HG03159 (cell line): Measurements from ENCODE around the gene TMBIM4.
"Not testable (repeated sequence)": the region's sequence is repeated elsewhere in the genome, so short reads cannot be mapped to it uniquely, and the experiment has no call there.

ENCODE experiments used
- ATAC-seq: cut with Tn5 transposase; IDR thresholded peaks from one replicate; pipeline ENCODE4 v1.9.1; 2021; ENCODE audit warnings: mild to moderate bottlenecking, moderate library complexity; ENCODE audit not compliant: unreplicated experiment

Gene TMBIM4

DNA sequence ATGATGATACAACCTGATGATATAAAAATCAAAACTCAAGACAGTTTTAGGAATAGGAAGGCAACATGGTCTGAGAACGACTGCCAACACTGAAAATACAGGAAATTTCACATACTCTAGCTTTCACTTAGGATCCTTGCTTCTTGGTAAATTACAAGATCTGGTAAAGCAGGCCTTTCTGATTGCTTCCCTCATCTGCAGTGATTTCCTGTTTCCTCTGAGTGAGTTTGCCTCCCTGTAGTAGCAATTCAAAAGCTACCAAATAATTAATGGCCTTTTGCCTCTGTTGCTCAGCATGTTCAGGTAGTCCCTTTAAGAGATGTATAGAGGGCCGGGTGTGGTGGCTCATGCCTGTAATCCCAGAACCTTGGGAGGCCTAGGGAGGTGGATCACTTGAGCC lies 17.2 kb upstream of the TMBIM4 start:
- ATAC-seq: no peak

DNA sequence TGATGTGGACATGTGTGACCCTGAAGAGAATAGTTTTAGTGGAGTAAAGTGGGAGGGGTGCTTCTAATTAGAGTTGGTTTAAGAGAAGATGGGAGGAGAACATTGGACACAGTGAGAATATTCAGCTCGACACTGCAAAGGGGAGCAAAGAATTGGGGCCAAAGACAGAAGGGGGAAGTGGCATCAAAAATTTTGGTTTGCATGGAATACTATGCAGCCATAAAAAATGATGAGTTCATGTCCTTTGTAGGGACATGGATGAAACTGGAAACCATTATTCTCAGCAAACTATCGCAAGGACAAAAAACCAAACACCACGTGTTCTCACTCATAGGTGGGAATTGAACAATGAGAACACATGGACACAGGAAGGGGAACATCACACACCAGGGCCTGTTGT lies 15.0 kb upstream of the TMBIM4 start:
- not testable (repeated sequence) for ATAC-seq

DNA sequence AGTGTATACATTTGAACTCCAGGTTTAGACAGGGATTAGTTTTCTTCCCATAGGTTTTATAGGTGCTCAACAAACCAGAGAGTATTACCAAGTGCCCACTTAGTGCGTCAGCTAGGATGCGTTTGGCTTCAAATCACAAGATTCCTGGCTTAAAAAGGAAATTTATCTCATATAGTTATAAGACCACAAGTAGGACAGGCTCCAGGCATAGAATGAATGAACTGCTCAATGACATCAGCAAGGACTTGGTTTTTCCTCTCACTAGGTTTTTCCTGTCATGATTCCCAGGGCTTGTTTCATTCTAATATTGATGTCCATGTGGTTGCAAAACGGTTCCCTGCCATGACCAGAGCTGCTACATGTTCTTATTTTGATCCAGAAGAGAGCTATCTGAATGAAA lies 13.2 kb upstream of the TMBIM4 start:
- ATAC-seq: no peak

DNA sequence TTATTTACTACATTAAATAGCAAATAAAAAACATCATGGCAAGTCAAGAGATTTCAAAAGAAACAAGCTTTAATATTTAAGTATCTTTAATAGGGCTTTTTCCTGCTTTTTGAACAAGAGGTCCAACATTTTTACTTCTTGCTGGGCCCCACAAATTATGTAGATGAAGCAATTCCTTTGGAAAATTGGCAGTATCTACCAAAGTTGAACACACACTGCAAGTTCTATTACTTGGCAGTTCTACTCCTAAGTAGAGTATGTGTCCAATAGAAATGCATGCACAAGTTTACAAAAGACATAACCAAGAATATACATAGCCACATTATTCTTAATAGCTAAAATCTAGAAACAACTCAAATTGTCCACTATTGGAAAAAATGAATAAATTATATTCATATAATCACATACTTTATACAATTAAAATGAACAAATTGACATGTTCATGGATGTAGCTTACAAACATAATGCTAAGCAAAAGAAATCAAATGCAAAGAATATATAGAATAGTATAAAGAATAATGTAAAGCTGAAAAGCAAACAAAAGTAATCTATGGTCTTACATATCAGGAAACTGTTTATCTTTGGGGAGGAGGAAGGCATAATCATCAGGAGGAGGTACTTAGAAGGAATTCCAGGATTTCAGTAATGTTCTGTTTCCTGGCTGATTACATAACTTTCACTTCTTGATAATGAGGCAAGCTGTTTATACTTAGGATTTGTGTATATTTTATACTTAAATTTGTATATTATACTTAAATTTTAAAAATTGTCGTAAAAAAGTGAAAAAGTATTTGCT lies 6.5 kb upstream of the TMBIM4 start:
- ATAC-seq: no peak

DNA sequence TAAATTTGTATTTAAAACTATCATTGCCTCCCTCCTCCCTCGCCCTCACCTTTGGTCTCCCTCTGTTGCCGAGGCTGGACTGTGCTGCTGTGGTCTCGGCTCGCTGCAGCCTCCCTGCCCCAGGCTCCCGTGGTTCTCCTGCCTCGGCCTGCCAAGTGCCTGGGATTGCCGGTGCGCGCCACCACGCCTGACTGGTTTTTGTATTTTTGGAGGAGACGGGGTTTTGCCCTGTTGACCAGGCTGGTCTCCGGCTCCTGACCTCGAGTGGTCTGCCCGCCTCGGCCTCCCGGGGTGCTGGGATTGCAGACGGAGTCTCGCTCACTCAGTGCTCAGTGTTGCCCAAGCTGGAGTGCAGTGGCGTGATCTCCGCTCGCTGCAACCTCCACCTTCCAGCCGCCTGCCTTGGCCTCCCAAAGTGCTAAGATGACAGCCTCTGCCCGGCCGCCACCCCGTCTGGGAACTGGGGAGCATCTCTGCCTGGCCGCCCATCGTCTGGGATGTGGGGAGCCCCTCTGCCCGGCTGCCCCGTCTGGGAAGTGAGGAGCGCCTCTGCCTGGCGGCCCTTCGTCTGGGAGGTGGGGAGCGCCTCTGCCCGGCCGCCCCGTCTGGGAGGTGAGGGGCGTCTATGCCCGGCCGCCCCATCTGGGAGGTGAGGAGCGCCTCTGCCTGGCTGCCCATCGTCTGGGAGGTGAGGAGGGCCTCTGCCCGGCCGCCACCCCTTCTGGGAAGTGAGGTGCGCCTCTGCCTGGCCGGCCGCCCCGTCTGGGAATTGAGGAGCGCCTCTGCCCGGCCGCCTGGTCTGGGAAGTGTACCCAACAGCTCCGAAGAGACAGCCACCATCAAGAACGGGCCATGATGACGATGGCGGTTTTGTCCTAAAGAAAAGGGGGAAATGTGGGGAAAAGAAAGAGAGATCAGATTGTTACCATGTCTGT lies 4.9 kb upstream of the TMBIM4 start:
- not testable (repeated sequence) for ATAC-seq

DNA sequence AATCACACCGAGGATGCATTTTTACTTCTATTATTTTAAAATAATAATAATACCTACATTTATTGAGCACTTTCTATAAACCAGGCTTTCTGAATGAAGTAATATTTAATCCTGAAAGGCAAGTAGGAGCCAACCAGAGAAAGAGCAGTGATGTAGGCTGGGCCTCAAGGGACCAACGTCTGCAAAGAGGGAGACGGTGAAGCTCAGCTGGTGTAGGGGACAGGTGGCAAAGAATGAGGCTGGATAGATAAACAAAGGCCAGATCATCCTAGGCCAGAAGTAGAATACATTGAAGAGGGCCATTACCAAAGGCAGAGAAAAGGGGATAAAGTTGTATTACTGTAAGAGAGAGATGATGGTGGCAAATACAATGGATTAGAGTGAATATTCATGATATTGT lies 810 bp upstream of the TMBIM4 start:
- no peak for ATAC-seq

DNA sequence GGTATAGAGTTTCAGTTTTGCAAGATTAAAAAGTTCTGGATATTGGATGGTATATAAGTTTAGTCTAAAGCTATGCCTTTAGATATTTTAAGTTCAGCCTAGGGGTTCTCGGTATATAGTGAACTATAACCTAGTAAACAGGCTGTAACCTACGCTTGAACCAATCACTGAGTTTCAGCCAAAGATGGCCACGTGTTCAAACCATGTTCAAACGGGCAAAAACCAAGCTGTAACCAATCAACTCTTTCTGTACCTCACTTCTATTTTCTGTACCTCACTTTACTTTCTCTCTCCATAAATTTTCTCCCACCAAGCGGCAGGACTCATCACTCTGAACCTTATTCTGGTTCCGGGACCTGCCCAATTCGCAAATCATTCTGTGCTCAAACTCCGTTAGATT lies 1.4 kb downstream of the TMBIM4 start:
- ATAC-seq: no peak

DNA sequence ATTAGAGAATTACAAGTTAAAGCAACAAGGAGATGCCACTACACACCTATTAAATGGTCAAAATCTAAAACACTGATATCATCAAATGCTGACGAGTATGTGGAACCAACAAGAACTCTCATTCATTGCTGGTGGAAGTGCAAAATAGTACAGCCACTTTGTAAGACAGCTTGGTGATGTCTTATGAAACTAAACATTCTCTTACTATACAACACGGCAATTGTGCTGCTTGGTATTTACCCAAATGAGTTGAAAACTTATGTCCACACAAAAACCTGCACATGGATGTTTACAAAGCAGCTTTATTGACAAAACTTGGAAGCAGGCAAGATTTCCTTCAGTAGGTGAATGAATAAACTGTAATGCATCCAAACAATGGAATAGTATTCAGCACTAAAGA lies 3.2 kb downstream of the TMBIM4 start:
- ATAC-seq: no peak

DNA sequence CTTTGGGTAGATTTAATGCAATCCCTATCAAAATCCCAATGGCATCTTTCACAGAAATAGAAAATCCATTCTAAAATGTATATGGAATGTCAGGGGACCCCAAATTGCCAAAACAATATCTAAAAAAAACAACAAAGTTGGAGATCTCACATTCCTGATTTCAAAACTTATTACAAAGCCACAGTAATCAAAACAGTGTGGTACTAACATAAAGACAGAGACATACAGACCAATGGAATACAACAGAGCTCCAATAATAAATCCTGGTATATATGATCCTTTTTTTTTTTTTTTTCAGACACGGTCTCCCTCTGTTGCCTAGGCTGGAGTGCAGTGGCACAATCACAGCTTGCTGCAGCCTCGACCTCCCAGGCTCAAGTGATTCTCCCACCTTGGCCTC lies 4.7 kb downstream of the TMBIM4 start:
- no peak for ATAC-seq

DNA sequence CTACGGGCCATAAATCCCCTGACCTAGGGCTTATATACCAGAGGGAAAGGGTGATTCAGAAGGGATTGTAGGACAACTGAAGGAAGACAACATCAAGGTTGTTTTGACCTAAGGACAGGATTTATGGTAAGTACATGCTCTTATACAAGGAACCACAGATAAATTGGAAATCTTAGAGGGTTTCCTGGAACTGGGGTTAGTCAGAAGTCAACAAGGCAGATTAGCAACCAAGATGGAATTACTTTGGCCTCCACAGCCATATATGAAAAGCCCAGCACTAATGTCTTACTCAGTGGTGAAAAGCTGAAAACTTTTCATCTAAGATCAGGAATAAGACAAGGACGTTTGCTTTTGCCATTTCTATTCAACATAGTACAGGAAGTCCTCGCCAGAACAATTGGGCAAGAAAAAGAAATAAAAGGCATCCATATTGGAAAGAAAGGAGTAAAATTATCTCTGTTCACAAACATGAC lies 5.4 kb downstream of the TMBIM4 start:
- ATAC-seq: no peak

DNA sequence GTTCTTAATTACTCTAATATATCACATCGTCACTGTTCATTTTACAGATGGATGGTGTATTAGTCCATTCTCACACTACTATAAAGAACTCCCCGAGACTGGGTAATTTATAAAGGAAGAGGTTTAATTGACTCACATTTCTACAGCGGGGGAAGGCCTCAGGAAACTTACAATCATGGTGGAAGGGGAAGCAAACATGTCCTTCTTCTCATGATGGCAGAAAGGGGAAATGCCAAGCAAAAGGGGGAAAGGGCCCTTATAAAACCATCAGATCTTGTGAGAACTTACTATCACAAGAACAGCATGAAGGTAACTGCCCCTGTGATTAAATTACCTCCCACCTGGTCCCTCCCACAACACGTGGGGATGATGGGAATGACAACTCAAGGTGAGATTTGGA lies 6.5 kb downstream of the TMBIM4 start:
- ATAC-seq: no peak

DNA sequence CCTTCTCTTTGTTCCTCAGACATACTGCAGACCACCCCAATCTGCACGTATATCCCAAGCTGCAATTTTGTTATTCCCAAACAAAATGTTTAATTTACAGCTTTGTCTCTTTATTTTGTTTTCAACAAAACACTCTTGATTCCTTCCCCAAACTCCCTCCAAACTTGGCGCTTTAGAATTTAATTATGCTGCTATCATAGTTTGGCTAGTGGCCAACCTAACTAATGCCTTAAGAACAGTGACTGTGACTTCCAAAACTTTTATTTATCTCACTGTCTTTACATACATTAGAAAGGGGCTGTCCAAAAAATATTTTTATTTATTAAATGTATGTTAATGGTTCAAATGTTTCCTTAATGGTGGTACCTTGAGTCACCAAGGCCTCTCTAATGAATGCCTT lies 7.1 kb downstream of the TMBIM4 start:
- ATAC-seq: no peak

DNA sequence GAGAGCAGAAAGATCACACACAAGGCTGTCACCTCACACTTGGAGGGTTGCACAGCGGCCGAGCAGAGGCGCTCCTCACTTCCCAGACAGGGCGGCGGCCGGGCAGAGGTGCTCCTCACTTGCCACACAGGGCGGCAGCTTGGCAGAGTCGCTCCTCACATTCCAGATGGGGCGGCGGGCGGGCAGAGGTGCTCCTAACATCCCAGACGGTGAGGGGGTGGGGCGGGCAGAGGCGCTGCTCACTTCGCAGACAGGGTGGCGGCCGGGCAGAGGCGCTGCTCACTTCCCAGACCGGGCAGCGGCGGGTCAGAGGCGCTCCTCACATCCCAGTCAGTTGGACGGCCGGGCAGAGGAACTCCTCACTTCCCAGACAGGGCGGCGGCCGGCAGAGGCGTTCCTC lies 9.1 kb downstream of the TMBIM4 start:
- ATAC-seq: no peak

DNA sequence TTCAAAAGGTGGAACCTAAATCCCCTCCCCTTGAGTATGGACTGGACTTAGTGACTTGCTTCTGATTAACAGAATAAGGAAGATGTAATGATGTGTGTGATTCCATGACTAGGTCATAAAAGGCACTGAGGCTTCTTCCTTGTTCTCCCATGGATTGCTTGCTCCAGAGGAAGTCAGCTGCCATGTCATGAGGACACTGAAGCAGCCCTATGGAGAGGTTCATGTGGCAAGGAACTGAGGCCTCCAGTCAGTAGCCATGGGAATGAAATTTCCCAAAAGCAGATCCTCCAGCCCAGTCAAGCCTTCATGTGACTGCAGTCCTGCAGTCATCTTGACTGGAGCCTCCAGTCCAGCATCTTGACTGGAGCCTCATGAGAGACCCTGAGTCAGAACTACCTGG lies 10.7 kb downstream of the TMBIM4 start:
- ATAC-seq: no peak

DNA sequence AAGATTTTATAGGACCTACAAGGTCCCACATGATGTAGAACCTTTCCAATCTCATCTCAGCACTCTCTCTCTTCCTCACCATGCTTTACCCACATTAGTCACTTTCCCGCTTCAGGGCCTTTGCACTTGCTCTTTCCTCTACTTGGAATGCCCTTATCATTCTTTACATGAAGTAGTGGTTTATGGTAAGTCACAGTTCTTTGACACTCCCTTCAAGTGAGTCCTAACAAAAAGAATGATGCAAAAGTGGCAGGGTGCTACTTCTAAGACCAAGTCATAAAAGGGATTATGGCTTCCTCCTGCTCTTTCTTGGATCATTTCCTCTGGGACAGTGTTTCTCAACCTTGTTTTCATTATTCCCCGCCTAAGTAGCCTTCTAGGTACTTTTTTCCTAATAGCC lies 13.1 kb downstream of the TMBIM4 start:
- ATAC-seq: no peak

DNA sequence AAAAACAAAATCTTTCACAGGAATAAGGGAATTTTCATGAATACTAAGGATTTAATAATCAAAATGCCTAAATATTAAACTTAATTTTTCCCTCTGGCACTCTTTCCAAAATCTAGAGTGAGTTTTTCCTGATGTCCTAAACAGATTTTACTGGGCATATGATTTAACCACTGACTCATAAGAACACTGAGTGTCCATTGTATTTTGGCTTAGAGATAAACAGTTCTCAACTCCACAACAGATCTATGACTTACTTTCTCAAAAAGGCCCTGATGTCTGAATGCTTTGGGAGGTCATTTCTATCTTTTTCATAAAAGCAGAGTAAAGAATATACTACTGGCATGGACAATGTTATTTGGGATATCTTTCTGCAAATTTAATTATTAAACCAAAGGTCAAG lies 15.0 kb downstream of the TMBIM4 start:
- no peak for ATAC-seq

DNA sequence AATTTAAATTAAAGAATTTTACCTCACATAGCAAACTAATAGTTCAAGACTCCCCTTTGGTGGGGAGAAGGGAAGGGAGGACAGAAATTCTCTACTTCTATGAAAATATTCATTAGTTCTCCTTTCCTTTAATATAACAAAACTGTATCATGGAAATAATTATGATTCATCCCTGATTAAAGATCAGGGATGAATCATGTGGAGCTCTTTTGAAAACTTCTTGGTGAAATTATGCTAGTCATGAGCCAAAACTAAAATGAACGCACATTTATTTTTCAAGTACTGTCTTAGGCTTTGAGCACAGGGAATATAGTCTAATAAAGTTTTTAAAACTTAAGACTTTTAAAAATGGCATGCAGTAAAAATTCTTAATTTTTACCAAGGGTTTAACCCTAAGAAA lies 17.1 kb downstream of the TMBIM4 start:
- no peak for ATAC-seq

DNA sequence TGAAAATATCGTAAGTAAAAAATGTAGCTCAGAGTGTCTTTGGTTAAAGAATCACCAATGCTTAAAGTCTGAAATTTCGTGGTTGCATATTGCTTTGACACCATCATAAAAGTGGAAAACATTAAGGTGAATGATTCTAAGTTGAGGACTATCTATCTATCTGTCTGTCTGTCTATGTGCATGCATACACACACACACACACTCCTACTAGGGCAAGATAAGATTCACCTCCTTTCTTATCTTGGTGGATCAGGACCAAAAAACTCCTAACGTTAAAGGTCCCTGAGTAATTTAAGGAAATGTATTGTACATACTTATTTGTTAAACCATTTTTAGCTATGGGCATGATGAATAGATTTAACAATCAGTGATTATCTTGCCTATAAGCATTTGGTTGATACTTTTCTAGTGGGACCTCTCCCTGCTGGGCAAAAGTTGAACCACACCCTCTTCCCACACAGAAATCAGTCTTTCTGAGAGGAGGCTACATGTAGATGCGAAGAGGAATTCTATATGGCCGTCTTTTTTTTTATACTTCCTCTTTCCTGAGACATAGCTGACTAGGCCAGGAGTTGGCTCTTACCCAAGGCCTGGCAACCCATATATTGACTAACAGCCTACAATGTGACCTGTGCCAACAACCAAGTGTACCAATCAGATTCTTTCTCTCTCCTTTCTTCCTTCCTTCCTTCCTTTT lies 19.9 kb downstream of the TMBIM4 start:
- no peak for ATAC-seq

DNA sequence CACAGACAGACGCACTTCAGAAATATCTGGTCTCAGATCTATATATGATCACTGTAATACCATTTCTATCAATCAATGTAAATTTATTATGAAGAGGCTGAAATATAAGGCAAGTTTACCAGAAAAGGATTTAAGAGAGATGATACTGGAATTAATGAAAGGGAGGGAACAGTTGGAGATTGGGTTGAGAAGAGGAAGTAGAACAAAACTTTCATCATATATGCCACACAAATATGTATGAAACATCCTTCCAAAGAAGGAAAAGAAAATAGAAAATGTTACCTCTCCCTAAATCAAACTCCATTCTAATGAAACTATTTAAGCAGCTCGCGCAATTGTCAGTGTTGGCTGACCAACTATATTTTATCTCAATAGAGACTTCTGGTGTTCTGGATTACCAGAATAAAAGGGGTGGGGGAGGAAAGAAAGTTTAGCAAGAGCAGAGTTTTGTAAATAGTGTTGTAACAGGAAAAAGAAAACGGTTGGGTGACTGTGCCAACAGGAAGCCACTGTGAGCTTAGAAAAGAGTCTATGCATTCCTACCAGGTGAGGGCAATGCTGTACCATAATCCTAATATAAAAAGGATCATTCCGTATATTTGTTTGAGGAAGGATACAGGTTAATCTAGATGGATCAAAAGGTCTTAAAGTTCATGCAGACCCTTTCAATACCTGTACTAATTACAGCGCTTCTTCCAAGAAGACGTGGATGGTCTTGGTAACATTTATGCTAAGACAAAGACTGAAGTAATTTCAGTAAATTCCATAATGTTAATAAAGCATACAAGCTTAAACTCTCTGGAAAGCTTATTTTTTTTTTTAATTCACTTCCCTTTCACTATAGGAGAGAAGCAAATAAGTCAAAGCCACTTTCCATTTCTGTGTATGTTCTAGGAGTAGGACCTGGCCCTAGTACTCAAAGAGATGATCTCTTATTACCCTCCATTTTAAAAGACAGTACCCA lies 24.7 kb downstream of the TMBIM4 start:
- ATAC-seq: no peak

DNA sequence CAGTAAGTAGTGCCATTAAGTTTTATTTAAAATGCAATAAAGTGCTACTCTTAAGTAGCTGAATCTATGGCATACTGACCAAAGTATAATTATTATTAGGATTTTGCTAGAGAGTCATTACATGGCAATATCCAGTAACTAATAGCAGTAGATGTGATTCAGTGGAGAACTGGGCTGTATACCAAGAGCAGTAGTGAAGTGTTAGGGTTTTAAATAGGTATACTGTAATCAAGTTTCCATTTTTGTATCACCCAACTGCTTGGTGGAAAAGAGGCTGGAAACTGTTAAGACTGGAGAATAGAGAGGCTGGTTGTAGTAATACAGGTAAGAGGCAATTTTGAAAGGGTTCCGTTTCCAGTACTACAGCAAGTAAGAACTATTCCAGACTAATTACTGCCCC lies 25.9 kb downstream of the TMBIM4 start:
- ATAC-seq: no peak
